HG03108 (cell line): ENCODE results near the gene ST3GAL3.

Experiments
- ATAC-seq: cut with Tn5 transposase; IDR thresholded peaks from one replicate; pipeline ENCODE4 v1.9.1; 2021; ENCODE audit warnings: moderate library complexity; ENCODE audit not compliant: unreplicated experiment

Gene ST3GAL3

DNA sequence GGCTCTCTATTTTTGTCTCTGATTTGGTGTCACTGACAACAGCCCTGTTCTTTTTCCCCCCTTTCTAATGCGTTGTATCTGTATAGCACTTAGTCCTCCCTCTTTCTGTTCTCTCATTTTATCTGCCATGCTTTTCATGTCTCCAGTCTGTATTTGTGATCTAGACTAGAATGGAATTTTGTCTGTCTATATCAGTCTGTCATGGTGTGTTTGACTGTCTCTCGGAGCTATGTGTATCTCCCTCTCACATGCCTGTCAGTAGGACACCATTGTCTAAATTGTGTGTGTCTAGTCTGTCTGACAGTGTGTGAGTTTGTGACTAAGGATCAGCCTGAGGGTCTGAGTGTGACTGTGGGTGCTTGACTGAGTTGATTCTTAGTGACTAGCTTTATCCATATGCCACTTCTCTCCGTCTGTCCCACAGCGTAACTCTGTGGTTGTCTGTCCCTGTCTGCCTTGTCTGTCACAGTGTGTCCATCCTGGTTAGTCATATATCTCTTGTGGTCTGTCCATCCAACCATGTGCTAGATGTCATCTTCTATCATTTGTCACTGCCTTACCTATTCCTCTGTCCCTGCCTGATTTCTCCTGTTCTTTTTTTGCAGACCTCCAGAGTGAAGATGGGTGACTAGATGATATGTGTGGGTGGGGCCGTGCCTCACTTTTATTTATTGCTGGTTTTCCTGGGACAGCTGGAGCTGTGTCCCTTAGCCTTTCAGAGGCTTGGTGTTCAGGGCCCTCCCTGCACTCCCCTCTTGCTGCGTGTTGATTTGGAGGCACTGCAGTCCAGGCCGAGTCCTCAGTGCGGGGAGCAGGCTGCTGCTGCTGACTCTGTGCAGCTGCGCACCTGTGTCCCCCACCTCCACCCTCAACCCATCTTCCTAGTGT is 270.3 kb downstream of the ST3GAL3 start:
- ATAC-seq = no peak

GRCh38 chr1:43978264-43978550 is 270.9 kb downstream of the ST3GAL3 start:
- ATAC-seq = no peak

DNA sequence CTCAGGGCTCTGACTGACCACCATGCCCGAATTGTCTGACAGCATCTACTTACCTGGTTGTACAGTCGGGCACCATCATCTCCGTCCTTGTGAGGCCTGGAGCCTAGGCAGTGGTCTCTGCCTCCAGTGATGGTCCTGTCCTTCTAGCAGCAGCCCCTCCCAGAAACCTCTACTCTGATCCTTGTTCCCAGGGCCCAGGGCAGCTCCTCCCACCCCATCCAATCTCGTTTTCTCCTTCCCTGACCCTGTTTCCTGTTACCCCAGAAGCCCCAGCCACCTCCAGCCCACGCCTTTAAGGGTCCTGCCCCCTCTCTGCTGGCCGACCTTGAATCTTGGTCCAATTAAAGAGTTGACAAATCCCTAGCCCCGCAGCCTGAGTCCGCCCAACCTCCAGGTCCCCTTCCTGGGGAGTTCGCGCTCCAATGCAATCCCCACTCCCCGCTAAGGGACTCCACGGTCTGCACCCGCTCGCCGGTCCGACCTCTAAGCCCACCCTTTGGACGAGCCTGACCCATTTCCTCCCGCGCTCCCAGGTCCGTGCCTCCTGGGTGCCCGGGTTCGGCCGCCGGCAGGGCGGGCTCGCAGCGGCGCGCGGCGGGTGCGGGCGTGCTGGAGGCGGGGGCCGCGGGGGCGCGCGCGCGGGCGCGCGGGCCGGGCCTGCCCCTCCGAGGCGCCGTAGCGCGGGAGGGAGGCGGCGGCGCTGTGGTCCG is 271.4 kb downstream of the ST3GAL3 start, which contains the start of gene B4GALT2:
TSS of gene B4GALT2 (plus strand) at position 660 of the 710 bp plus-strand sequence. CDS start 1,951 bp downstream, outside the sequence.
- ATAC-seq = no peak

- ATAC-seq = no peak
Observed at GRCh38 chr1:43979261-43979527, 271.9 kb downstream of the ST3GAL3 start.

GRCh38 chr1:43979528-43980254 is 272.4 kb downstream of the ST3GAL3 start:
- ATAC-seq = no peak

DNA sequence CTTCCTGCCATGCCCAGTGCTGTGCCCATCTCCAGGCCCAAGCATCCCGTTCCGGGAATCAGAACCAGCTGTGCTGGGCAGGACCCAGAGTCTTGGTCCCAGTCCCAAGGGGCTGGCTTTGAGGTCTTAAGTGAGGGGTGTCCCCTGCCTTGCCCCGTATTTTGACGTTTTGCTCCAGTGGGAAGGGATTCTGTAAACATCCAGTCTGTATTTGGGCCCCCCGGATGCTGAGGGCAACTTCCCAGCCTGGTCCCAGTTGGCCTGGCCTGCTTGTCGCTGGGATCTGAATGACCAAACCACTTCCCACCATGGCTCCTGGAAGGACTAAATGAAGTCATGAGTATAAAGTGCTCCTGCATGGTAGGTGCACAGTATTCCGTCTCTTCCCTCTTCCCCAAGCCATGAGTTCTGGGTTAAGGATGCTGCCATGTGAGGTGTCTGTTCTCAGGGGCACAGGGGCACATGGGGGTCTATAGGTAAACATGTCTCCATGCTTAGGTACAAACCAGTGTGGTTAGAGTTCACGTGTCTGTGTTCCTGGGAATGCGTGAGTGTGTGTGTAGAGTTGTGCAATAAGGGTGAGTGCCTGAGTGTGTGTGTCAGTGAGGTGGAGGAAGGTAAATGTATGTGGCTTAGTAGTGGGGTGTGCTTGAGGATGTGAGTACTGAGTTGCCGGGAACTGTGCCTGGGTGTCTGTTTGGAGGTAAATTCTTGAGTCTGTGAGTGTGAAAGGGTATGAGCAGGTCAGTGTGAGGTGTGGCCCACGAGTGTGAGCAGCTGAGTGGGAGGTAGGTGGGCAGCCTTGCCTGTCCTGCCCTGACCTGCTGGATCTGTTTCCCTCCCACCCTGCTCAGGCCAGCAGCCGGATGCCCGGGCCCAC is 273.2 kb downstream of the ST3GAL3 start:
- ATAC-seq = no peak
